ENCODE results near the gene CXorf51B.
"Not testable (repeated sequence)": the region's sequence is repeated elsewhere in the genome, so short reads cannot be mapped to it uniquely, and the experiment has no call there.

Gene CXorf51B

GRCh38 chrX:146809471-146809870, at the start of gene CXorf51B:
Gene CXorf51B, plus strand, starts transcription at chrX:146809771. Its CDS starts 21 bp downstream, at chrX:146809792.
- DNase-seq (ENCODE audit: low read depth in 2 of 3, low spot score in 1 of 3), result not testable (repeated sequence)

- DNase-seq (ENCODE audit: low read depth in 2 of 3, low spot score in 1 of 3), result not testable (repeated sequence)
Measured at GRCh38 chrX:146814644-146815043, 5.1 kb downstream of the CXorf51B start, which contains the start of gene CXorf51A. Gene CXorf51A, minus strand, starts transcription at chrX:146814744. Its CDS starts 21 bp downstream, at chrX:146814723.

GRCh38 chrX:146831994-146832393, 22.4 kb downstream of the CXorf51B start:
- DNase-seq (ENCODE audit: low read depth in 2 of 3, low spot score in 1 of 3), result no peak

GRCh38 chrX:146854281-146854680, 44.7 kb downstream of the CXorf51B start:
- no peak for DNase-seq (ENCODE audit: low read depth in 2 of 3, low spot score in 1 of 3)

Data from stimulated activated CD4-positive, alpha-beta T cell treated with anti-CD3 and anti-CD28 coated beads, Interleukin-12 subunit alpha, Interleukin-12 subunit beta, amount 100 ng/mL, for 48 hours (primary cell).